OCI-LY3 (cell line): ENCODE measurements around the gene CEP162.
"Not testable (repeated sequence)": the region's sequence is repeated elsewhere in the genome, so short reads cannot be mapped to it uniquely, and the experiment has no call there.

Experiments used
- H2AFZ ChIP-seq: fragments of 200-600, 300-600 bp; shearing (Covaris generic); 2 replicates; pipeline ENCODE4 v1.6.0; 2014; ENCODE audit warnings: antibody characterized with exemption, low read depth, low read length
- H3K27ac ChIP-seq: fragments of 200-600, 300-600 bp; sonication (generic); 2 replicates; pipeline ENCODE4 v1.5.1; 2014; ENCODE audit warnings: mild to moderate bottlenecking, low read length, moderate library complexity, mixed read lengths
- H3K27me3 ChIP-seq: fragments of 200-600, 300-600 bp; sonication (generic); 2 replicates; pipeline ENCODE4 v1.6.1; 2014; ENCODE audit warnings: low read depth, low read length, mixed read lengths
- H3K36me3 ChIP-seq: fragments of 200-600, 300-600 bp; sonication (generic); replicated peaks from 2 replicates; pipeline ENCODE3; 2014; ENCODE audit warnings: low read depth, low read length, mixed read lengths
- H3K4me1 ChIP-seq: fragments of 300-600, 200-600 bp; sonication (generic); 2 replicates; pipeline ENCODE4 v1.6.1; 2014; ENCODE audit warnings: low read length, mixed read lengths
- H3K4me2 ChIP-seq: fragments of 200-600, 300-600 bp; sonication (generic); 2 replicates; pipeline ENCODE4 v1.6.1; 2014; ENCODE audit warnings: low read length, mixed read lengths
- H3K4me3 ChIP-seq: fragments of 300-600, 200-600 bp; sonication (generic); 2 replicates; pipeline ENCODE4 v1.5.1; 2014; ENCODE audit warnings: antibody characterized with exemption, mild to moderate bottlenecking, low read length, moderate library complexity
- H3K79me2 ChIP-seq: fragments of 300-600, 200-600 bp; shearing (Covaris generic); 2 replicates; pipeline ENCODE4 v1.6.1; 2014; ENCODE audit warnings: mild to moderate bottlenecking, low read length, mixed read lengths
- H3K9ac ChIP-seq: fragments of 300-600, 200-600 bp; shearing (Covaris generic); 2 replicates; pipeline ENCODE4 v1.6.0; 2014; ENCODE audit warnings: mild to moderate bottlenecking, low read length, moderate library complexity
- H3K9me3 ChIP-seq: fragments of 200-600, 300-600 bp; shearing (Covaris generic); 2 replicates; pipeline ENCODE4 v1.6.1; 2014; ENCODE audit warnings: low read length, mixed read lengths; ENCODE audit not compliant: insufficient read depth
- H4K20me1 ChIP-seq: fragments of 200-600, 300-600 bp; sonication (generic); 2 replicates; pipeline ENCODE4 v1.6.1; 2016; ENCODE audit warnings: low read length, mixed read lengths; ENCODE audit not compliant: insufficient read depth
- CTCF ChIP-seq: fragments of 200-600, 300-600 bp; sonication (generic); IDR thresholded peaks from 2 replicates; pipeline ENCODE4 v1.5.1; 2014; ENCODE audit warnings: antibody characterized with exemption, low read length, low read depth
- EZH2phosphoT487 ChIP-seq: fragments of 200-600 bp; shearing (Covaris generic); IDR thresholded peaks from 2 replicates; pipeline ENCODE4 v1.6.1; 2018; ENCODE audit warnings: antibody characterized with exemption, mixed run types, low read depth

The CEP162 gene

GRCh38 chr6:84137989-84138575 is 89.4 kb downstream of the CEP162 start:
- no peak overlapping the region for H3K9ac ChIP-seq
- TF ChIP-seq EZH2phosphoT487 = no peak
- TF ChIP-seq CTCF = no peak
- H3K4me2 ChIP-seq = no peak overlapping the region

GRCh38 chr6:84137051-84137375 is 90.4 kb downstream of the CEP162 start:
- no peaks in the 10 kb centered on the region for H3K4me1 ChIP-seq
- no peaks in the 10 kb centered on the region for H4K20me1 ChIP-seq
- no peak overlapping the region for H3K27ac ChIP-seq
- H3K9me3 ChIP-seq = no peaks in the 10 kb centered on the region
- no peak overlapping the region for H3K4me2 ChIP-seq
- no peak overlapping the region for H2AFZ ChIP-seq
- no peaks in the 10 kb centered on the region for H3K36me3 ChIP-seq
- H3K79me2 ChIP-seq = no peaks in the 10 kb centered on the region
- H3K9ac ChIP-seq = no peak overlapping the region
- H3K4me3 ChIP-seq = no peak overlapping the region
- H3K27me3 ChIP-seq = no peaks in the 10 kb centered on the region
- TF ChIP-seq EZH2phosphoT487 = no peak
- TF ChIP-seq CTCF = no peak

More at GRCh38 chr6:84137989-84138575, 89.4 kb downstream of the CEP162 start:
- Histone ChIP-seq H4K20me1 (no peaks in the 10 kb centered on the region), H3K27me3 (no peaks in the 10 kb centered on the region), H3K36me3 (no peaks in the 10 kb centered on the region), H3K79me2 (no peaks in the 10 kb centered on the region), H3K27ac (no peak overlapping the region), H3K4me1 (no peaks in the 10 kb centered on the region), H3K4me3 (no peak overlapping the region), H3K9me3 (no peaks in the 10 kb centered on the region), H2AFZ (no peak overlapping the region)

DNA sequence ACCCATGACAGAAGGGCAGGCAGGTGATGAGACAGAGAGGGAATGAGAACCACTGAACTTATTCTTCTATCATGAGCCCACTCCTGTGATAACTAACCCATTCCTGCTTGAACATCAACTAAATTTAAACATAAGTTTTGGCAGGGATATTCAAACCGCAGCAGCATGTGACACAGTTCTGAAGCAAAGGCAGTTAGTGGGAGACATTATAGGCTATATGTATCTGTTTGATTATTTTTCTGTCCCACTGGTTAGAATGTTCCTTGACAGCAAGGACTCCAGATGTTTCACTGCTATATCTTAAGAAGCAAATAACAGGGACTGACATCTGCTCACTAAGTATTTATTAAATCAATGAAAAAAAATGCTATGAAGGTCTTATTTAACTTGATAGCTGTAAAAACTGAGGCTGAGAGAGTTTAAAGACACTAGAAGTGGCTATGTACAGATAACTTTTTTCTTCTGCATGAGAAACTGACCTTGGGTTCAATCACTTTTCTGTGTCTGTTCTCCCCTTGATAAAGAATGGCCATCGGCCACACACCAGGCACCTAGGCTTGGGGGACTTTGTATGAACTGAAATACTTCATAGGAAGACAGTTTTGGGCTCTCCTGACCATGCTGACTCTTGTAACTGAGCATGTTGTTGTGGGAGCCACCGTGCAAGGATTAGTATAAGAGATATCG is 90.9 kb downstream of the CEP162 start:
- H3K27ac ChIP-seq = no peak overlapping the region
- H3K79me2 ChIP-seq = no peaks in the 10 kb centered on the region
- no peak overlapping the region for H3K4me3 ChIP-seq
- H3K27me3 ChIP-seq = no peaks in the 10 kb centered on the region
- no peaks in the 10 kb centered on the region for H4K20me1 ChIP-seq
- no peak overlapping the region for H3K4me2 ChIP-seq
- H3K9me3 ChIP-seq = no peaks in the 10 kb centered on the region
- H2AFZ ChIP-seq = no peak overlapping the region
- H3K9ac ChIP-seq = no peak overlapping the region
- no peaks in the 10 kb centered on the region for H3K36me3 ChIP-seq
- TF ChIP-seq CTCF (no peak), EZH2phosphoT487 (no peak)
- H3K4me1 ChIP-seq = no peaks in the 10 kb centered on the region

- Histone ChIP-seq H3K4me1 (no peaks in the 10 kb centered on the region), H4K20me1 (no peaks in the 10 kb centered on the region), H2AFZ (no peak overlapping the region), H3K4me3 (no peak overlapping the region), H3K79me2 (no peaks in the 10 kb centered on the region), H3K27me3 (no peaks in the 10 kb centered on the region), H3K9me3 (no peaks in the 10 kb centered on the region), H3K4me2 (no peak overlapping the region), H3K9ac (no peak overlapping the region), H3K36me3 (no peaks in the 10 kb centered on the region), H3K27ac (no peak overlapping the region)
- TF ChIP-seq EZH2phosphoT487 (no peak), CTCF (no peak)
Observed at GRCh38 chr6:84135291-84135690, 92.2 kb downstream of the CEP162 start.

GRCh38 chr6:84133385-84133784 is 94.1 kb downstream of the CEP162 start:
- not testable (repeated sequence) for H3K9me3 ChIP-seq, H2AFZ ChIP-seq, H3K27ac ChIP-seq, H3K27me3 ChIP-seq, H3K79me2 ChIP-seq, H3K9ac ChIP-seq, H3K4me1 ChIP-seq, H3K4me3 ChIP-seq, H3K4me2 ChIP-seq, H4K20me1 ChIP-seq, H3K36me3 ChIP-seq

- not testable (repeated sequence) for H3K9me3 ChIP-seq, H3K36me3 ChIP-seq, H3K4me3 ChIP-seq, H3K27ac ChIP-seq, H3K27me3 ChIP-seq, H3K9ac ChIP-seq, H2AFZ ChIP-seq, H3K79me2 ChIP-seq, H3K4me2 ChIP-seq, H3K4me1 ChIP-seq, H4K20me1 ChIP-seq
Observed at GRCh38 chr6:84129588-84129987, 97.9 kb downstream of the CEP162 start.
